Neural progenitor cell (in vitro differentiated cells): ENCODE measurements around the gene TNFRSF19. TPM values are rescaled to one million over a fixed set of nuclear protein-coding genes. Genes with fewer than 3 reads are reported as not detected.

Experiments used
- DNase-seq: peaks from one replicate; pipeline ENCODE4 v3.0.0-alpha.2; 2016; ENCODE audit warnings: low spot score
- H2AFZ ChIP-seq: fragments of 200-600 bp; sonication (generic); replicated peaks from 2 replicates; pipeline ENCODE4 v1.6.1; 2016; ENCODE audit warnings: antibody characterized with exemption
- H3F3A ChIP-seq: fragments of 200-600 bp; sonication (generic); 2 replicates; pipeline ENCODE4 v1.6.1; 2016; ENCODE audit warnings: antibody characterized with exemption, low read depth
- H3K27ac ChIP-seq: fragments of 200-600 bp; sonication (generic); 2 replicates; pipeline ENCODE4 v1.5.1; 2016; ENCODE audit warnings: mild to moderate bottlenecking
- H3K27me3 ChIP-seq: fragments of 200-600 bp; sonication (generic); 2 replicates; pipeline ENCODE4 v1.6.1; 2016; ENCODE audit warnings: mild to moderate bottlenecking, moderate library complexity
- H3K36me3 ChIP-seq: fragments of 200-600 bp; sonication (generic); 2 replicates; pipeline ENCODE4 v1.5.1; 2016
- H3K4me1 ChIP-seq: fragments of 200-600 bp; sonication (generic); 2 replicates; pipeline ENCODE4 v1.6.1; 2016; ENCODE audit warnings: mixed run types
- H3K4me2 ChIP-seq: fragments of 200-600 bp; sonication (generic); 2 replicates; pipeline ENCODE4 v1.6.1; 2016
- H3K4me3 ChIP-seq: fragments of 200-600 bp; sonication (generic); 2 replicates; pipeline ENCODE4 v1.5.1; 2016
- H3K79me2 ChIP-seq: fragments of 200-600 bp; sonication (generic); 2 replicates; pipeline ENCODE4 v1.6.1; 2016; ENCODE audit warnings: low read depth
- H3K9ac ChIP-seq: fragments of 200-600 bp; sonication (generic); 2 replicates; pipeline ENCODE4 v1.6.1; 2016
- H3K9me3 ChIP-seq: fragments of 200-600 bp; sonication (generic); 2 replicates; pipeline ENCODE4 v1.5.1; 2016; ENCODE audit warnings: low read depth
- H4K20me1 ChIP-seq: fragments of 200-600 bp; sonication (generic); 2 replicates; pipeline ENCODE4 v1.6.1; 2016; ENCODE audit warnings: low read depth
- H3K27ac Mint-ChIP-seq: 3 replicates; pipeline ENCODE4 v1.8.0; 2021; ENCODE audit warnings: mixed read lengths
- H3K27me3 Mint-ChIP-seq: 2 replicates; pipeline ENCODE4 v1.8.0; 2022; ENCODE audit warnings: low read depth, mild to moderate bottlenecking, inconsistent platforms, moderate library complexity, mixed read lengths; ENCODE audit not compliant: insufficient read depth
- H3K36me3 Mint-ChIP-seq: 3 replicates; pipeline ENCODE4 v1.8.0; 2021; ENCODE audit warnings: mixed read lengths
- H3K4me1 Mint-ChIP-seq: 3 replicates; pipeline ENCODE4 v1.8.0; 2021; ENCODE audit warnings: mixed read lengths
- H3K4me3 Mint-ChIP-seq: 3 replicates; pipeline ENCODE4 v1.8.0; 2021; ENCODE audit warnings: mild to moderate bottlenecking, moderate library complexity, mixed read lengths
- H3K9me3 Mint-ChIP-seq: 3 replicates; pipeline ENCODE4 v1.8.0; 2020; ENCODE audit warnings: mixed read lengths
- CTCF ChIP-seq: fragments of 200-600 bp; sonication (generic); IDR thresholded peaks from 2 replicates; pipeline ENCODE4 v1.5.1; 2017; ENCODE audit warnings: antibody characterized with exemption, mild to moderate bottlenecking
- EZH2 ChIP-seq: fragments of 200-600 bp; sonication (generic); IDR thresholded peaks from 2 replicates; pipeline ENCODE4 v1.6.1; 2017; ENCODE audit warnings: antibody characterized with exemption, mild to moderate bottlenecking, moderate library complexity
- EZH2phosphoT487 ChIP-seq: fragments of 200-600 bp; sonication (generic); IDR thresholded peaks from 2 replicates; pipeline ENCODE4 v1.6.1; 2017; ENCODE audit warnings: antibody characterized with exemption
- total RNA-seq: library from RNA; depleted of rRNA; stranded (reverse); fragments of >200 nt; gene quantifications from 2 replicates; pipeline ENCODE4 v1.2.3, GENCODE V29; 2015; ENCODE audit warnings: low replicate concordance

Gene TNFRSF19
- total RNA-seq, 1 donor from 2014 or later, result 31.7 TPM

- Histone ChIP-seq H3F3A (no peaks in the 10 kb centered on the region), H3K4me3 (no peak overlapping the region), H3K9ac (no peak overlapping the region), H3K79me2 (no peaks in the 10 kb centered on the region), H3K27ac (no peak overlapping the region), H3K9me3 (no peaks in the 10 kb centered on the region), H3K4me1 (no peaks in the 10 kb centered on the region), H4K20me1 (no peaks in the 10 kb centered on the region), H3K27me3 (no peaks in the 10 kb centered on the region), H3K36me3 (no peaks in the 10 kb centered on the region), H3K4me2 (no peak overlapping the region), H2AFZ (no peak overlapping the region)
- Mint-ChIP-seq H3K4me3 (no peak overlapping the region), H3K27me3 (peaks cover 15% of the 10 kb centered on the region), H3K27ac (no peak overlapping the region), H3K4me1 (peaks cover 12% of the 10 kb centered on the region), H3K9me3 (peaks cover 25% of the 10 kb centered on the region), H3K36me3 (no peaks in the 10 kb centered on the region)
- no peak for TF ChIP-seq EZH2phosphoT487
- no peak for TF ChIP-seq EZH2
- TF ChIP-seq CTCF, result no peak
- DNase-seq, result no peak
Observed at GRCh38 chr13:23716401-23716800, 146.2 kb downstream of the TNFRSF19 start.

GRCh38 chr13:23718996-23719395 lies 148.8 kb downstream of the TNFRSF19 start:
- no peak overlapping the region for H3K27ac Mint-ChIP-seq
- no peak for DNase-seq
- Histone ChIP-seq H3K9me3 (no peaks in the 10 kb centered on the region), H3K9ac (no peak overlapping the region), H3K36me3 (no peaks in the 10 kb centered on the region), H3F3A (no peaks in the 10 kb centered on the region), H4K20me1 (no peaks in the 10 kb centered on the region), H3K4me1 (peaks cover 8% of the 10 kb centered on the region), H3K79me2 (no peaks in the 10 kb centered on the region), H3K4me3 (no peak overlapping the region), H3K27ac (no peak overlapping the region), H2AFZ (no peak overlapping the region), H3K4me2 (no peak overlapping the region), H3K27me3 (no peaks in the 10 kb centered on the region)
- H3K4me3 Mint-ChIP-seq, result no peak overlapping the region
- peaks cover 13% of the 10 kb centered on the region for H3K9me3 Mint-ChIP-seq
- H3K27me3 Mint-ChIP-seq, result peaks cover 14% of the 10 kb centered on the region
- TF ChIP-seq CTCF (no peak), EZH2phosphoT487 (no peak), EZH2 (no peak)
- peaks cover 2% of the 10 kb centered on the region for H3K36me3 Mint-ChIP-seq
- H3K4me1 Mint-ChIP-seq, result peaks cover 26% of the 10 kb centered on the region

- H2AFZ ChIP-seq, result peak overlapping the region; percentile 38
- H3K27ac ChIP-seq, result no peak overlapping the region
- no peaks in the 10 kb centered on the region for H3K79me2 ChIP-seq
- Mint-ChIP-seq H3K4me1 (peaks cover 27% of the 10 kb centered on the region), H3K9me3 (peaks cover 3% of the 10 kb centered on the region), H3K4me3 (no peak overlapping the region), H3K27me3 (peaks cover 4% of the 10 kb centered on the region), H3K27ac (no peak overlapping the region), H3K36me3 (peaks cover 2% of the 10 kb centered on the region)
- DNase-seq, result no peak
- H3K4me2 ChIP-seq, result no peak overlapping the region
- TF ChIP-seq CTCF (no peak), EZH2phosphoT487 (no peak), EZH2 (no peak)
- H4K20me1 ChIP-seq, result no peaks in the 10 kb centered on the region
- no peaks in the 10 kb centered on the region for H3K27me3 ChIP-seq
- H3K9ac ChIP-seq, result no peak overlapping the region
- H3F3A ChIP-seq, result no peaks in the 10 kb centered on the region
- H3K36me3 ChIP-seq, result no peaks in the 10 kb centered on the region
- peaks cover 8% of the 10 kb centered on the region for H3K4me1 ChIP-seq
- no peaks in the 10 kb centered on the region for H3K9me3 ChIP-seq
- no peak overlapping the region for H3K4me3 ChIP-seq
Observed at GRCh38 chr13:23722726-23723453, 152.7 kb downstream of the TNFRSF19 start.
